A673 (cell line): ENCODE results near the gene TCF3.

Experiments used
- EZH2 ChIP-seq: fragments of 200-600 bp; sonication (generic); IDR thresholded peaks from 2 replicates; pipeline ENCODE4 v1.6.1; 2017; ENCODE audit warnings: borderline replicate concordance, low read depth, mild to moderate bottlenecking, mixed read lengths, antibody characterized with exemption, low read length; ENCODE audit not compliant: poor library complexity, severe bottlenecking
- TF ChIP-seq, protein P1 (sequence below): fragments of 300-800, 200-600 bp; sonication (generic); conservative IDR thresholded peaks from 2 replicates; pipeline ENCODE4 v1.5.1; 2017; ENCODE audit warnings: low read depth, mild to moderate bottlenecking, antibody characterized with exemption, low read length, moderate library complexity, mixed read lengths

GRCh38 chr19:1575323-1576241, 76.8 kb downstream of the TCF3 start:
- TF ChIP-seq, protein P1, sequence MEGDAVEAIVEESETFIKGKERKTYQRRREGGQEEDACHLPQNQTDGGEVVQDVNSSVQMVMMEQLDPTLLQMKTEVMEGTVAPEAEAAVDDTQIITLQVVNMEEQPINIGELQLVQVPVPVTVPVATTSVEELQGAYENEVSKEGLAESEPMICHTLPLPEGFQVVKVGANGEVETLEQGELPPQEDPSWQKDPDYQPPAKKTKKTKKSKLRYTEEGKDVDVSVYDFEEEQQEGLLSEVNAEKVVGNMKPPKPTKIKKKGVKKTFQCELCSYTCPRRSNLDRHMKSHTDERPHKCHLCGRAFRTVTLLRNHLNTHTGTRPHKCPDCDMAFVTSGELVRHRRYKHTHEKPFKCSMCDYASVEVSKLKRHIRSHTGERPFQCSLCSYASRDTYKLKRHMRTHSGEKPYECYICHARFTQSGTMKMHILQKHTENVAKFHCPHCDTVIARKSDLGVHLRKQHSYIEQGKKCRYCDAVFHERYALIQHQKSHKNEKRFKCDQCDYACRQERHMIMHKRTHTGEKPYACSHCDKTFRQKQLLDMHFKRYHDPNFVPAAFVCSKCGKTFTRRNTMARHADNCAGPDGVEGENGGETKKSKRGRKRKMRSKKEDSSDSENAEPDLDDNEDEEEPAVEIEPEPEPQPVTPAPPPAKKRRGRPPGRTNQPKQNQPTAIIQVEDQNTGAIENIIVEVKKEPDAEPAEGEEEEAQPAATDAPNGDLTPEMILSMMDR: no peak
- TF ChIP-seq EZH2: no peak
